BE2C (cell line): ENCODE data around the gene CUL2.

Experiments
- DNase-seq: peaks from one replicate; pipeline ENCODE4 v3.0.0-alpha.2; 2020
- H3K27me3 ChIP-seq: fragments of 250-450 bp; sonication (Bioruptor Pico); 2 replicates; pipeline ENCODE4 v1.5.1; 2020; ENCODE audit warnings: mild to moderate bottlenecking
- H3K36me3 ChIP-seq: fragments of 250-450 bp; sonication (Bioruptor Pico); 2 replicates; pipeline ENCODE4 v1.5.1; 2020; ENCODE audit warnings: mild to moderate bottlenecking
- H3K4me1 ChIP-seq: fragments of 250-450 bp; sonication (Bioruptor Pico); 2 replicates; pipeline ENCODE4 v1.5.1; 2020
- H3K4me3 ChIP-seq: 2 replicates; pipeline ENCODE4 v1.5.1; 2011; ENCODE audit warnings: low read depth, low read length
- H3K9me3 ChIP-seq: fragments of 250-450 bp; sonication (Bioruptor Pico); 2 replicates; pipeline ENCODE4 v1.5.1; 2020
- CTCF ChIP-seq: IDR thresholded peaks from 2 replicates; pipeline ENCODE4 v1.5.1; 2012; ENCODE audit warnings: mild to moderate bottlenecking, low read depth, low read length

Gene CUL2

GRCh38 chr10:34964166-34964800 lies 125.9 kb downstream of the CUL2 start:
- TF ChIP-seq CTCF, result no peak
- H3K27me3 ChIP-seq, result no peaks in the 10 kb centered on the region
- DNase-seq, result no peak
- H3K36me3 ChIP-seq, result no peaks in the 10 kb centered on the region
- no peaks in the 10 kb centered on the region for H3K9me3 ChIP-seq
- H3K4me1 ChIP-seq, result no peaks in the 10 kb centered on the region
- H3K4me3 ChIP-seq, result no peak overlapping the region

GRCh38 chr10:34962866-34963265 lies 127.3 kb downstream of the CUL2 start:
- Histone ChIP-seq H3K4me3 (no peak overlapping the region), H3K36me3 (no peaks in the 10 kb centered on the region), H3K9me3 (no peaks in the 10 kb centered on the region), H3K27me3 (no peaks in the 10 kb centered on the region), H3K4me1 (no peaks in the 10 kb centered on the region)
- no peak for TF ChIP-seq CTCF
- DNase-seq, result no peak

- TF ChIP-seq CTCF, result peak; percentile 41
- Histone ChIP-seq H3K4me3 (no peak overlapping the region), H3K9me3 (no peaks in the 10 kb centered on the region), H3K27me3 (no peaks in the 10 kb centered on the region), H3K4me1 (no peaks in the 10 kb centered on the region), H3K36me3 (no peaks in the 10 kb centered on the region)
- DNase-seq, result peak; percentile 39
These were observed 129.2 kb downstream of the CUL2 start for GRCh38 chr10:34960983-34961382.

- no peak for DNase-seq
These were observed 130.4 kb downstream of the CUL2 start for GRCh38 chr10:34959786-34960185.

GRCh38 chr10:34959321-34959720 lies 130.8 kb downstream of the CUL2 start:
- Histone ChIP-seq H3K36me3 (no peaks in the 10 kb centered on the region), H3K9me3 (no peaks in the 10 kb centered on the region)

More at GRCh38 chr10:34959786-34960185, 130.4 kb downstream of the CUL2 start:
- H3K27me3 ChIP-seq, result no peaks in the 10 kb centered on the region
- H3K4me1 ChIP-seq, result no peaks in the 10 kb centered on the region
- H3K36me3 ChIP-seq, result no peaks in the 10 kb centered on the region
- no peak for TF ChIP-seq CTCF
- H3K9me3 ChIP-seq, result no peaks in the 10 kb centered on the region
- no peak overlapping the region for H3K4me3 ChIP-seq

More at GRCh38 chr10:34959321-34959720, 130.8 kb downstream of the CUL2 start:
- peak; percentile 43 for DNase-seq
- H3K4me3 ChIP-seq, result no peak overlapping the region
- TF ChIP-seq CTCF, result peak; percentile 23; the same call in 1 of the 2 replicates
- H3K4me1 ChIP-seq, result no peaks in the 10 kb centered on the region
- H3K27me3 ChIP-seq, result no peaks in the 10 kb centered on the region
